ENCODE measurements around the gene MPND. TPM values are rescaled to one million over a fixed set of nuclear protein-coding genes. Genes with fewer than 3 reads are reported as not detected.
A peak's percentile ranks its signal among the peaks of the same experiment; 100 is the strongest.

The MPND gene
- total and polyA plus RNA-seq, 2 of the 13 experiments (the other 11 are each of a cell fraction or from before 2014, with no cell fraction given) = 10.8 to 15.8 TPM

DNA sequence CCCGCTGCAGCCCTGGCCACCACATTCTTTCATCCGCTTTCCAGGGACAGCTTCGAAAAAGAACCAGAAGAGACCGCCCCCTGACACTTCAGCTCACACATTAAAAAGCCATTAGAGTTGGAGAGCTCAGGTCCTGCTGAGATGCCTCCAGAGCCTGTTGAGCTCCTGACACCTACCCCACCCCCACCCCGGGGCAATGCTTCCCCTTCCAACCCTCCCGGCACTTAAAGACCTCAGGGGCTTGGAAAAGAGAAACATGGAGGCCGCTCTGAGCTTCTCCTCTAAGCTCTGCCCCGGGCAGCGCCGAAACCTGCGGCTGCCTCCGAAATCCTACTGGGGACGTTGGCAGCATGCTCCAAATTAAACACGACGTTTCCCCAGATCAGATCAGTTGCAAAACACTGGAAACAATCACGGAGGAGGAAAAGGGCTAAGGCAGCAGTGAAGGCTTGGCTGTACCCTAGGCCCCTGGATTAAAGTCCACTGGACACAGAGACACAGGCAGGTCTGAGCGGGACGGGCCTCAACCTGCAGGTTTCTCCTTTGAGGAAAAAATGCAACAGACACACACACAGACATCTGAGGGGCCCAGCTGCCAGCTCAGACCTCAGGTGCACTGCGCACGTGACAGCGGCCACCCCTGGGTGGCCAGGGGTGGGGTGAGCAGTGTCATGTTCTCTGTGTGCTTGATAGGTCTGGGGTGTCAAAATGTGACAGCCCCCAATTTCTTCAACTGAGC is 47.4 kb downstream of the MPND start (continued):
- TF ChIP-seq, protein P1, sequence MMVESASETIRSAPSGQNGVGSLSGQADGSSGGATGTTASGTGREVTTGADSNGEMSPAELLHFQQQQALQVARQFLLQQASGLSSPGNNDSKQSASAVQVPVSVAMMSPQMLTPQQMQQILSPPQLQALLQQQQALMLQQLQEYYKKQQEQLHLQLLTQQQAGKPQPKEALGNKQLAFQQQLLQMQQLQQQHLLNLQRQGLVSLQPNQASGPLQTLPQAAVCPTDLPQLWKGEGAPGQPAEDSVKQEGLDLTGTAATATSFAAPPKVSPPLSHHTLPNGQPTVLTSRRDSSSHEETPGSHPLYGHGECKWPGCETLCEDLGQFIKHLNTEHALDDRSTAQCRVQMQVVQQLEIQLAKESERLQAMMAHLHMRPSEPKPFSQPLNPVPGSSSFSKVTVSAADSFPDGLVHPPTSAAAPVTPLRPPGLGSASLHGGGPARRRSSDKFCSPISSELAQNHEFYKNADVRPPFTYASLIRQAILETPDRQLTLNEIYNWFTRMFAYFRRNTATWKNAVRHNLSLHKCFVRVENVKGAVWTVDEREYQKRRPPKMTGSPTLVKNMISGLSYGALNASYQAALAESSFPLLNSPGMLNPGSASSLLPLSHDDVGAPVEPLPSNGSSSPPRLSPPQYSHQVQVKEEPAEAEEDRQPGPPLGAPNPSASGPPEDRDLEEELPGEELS (CRISPR knock-in tag; IDR thresholded peaks at IDR 0.05) = peak; percentile 48; the same call in 1 of the 2 replicates
- TF ChIP-seq ZNF333 (CRISPR knock-in tag; IDR thresholded peaks at IDR 0.05; ENCODE audit: borderline replicate concordance) = 0 out of 2 replicates have a peak, but pooled peaks have one; percentile 28
- TF ChIP-seq RFXAP (CRISPR knock-in tag; IDR thresholded peaks at IDR 0.05; ENCODE audit: borderline replicate concordance) = peak; percentile 70; the same call in 1 of the 2 replicates
- peak; percentile 66 for TF ChIP-seq UBTF (CRISPR knock-in tag; IDR thresholded peaks at IDR 0.05)
- TF ChIP-seq KDM3A (CRISPR knock-in tag; IDR thresholded peaks at IDR 0.05; ENCODE audit: low read depth) = peak; percentile 64; the same call in 1 of the 2 replicates
- peak; percentile 59; the same call in 1 of the 2 replicates for TF ChIP-seq YEATS2 (CRISPR knock-in tag; IDR thresholded peaks at IDR 0.05; ENCODE audit: borderline replicate concordance)
- 0 out of 2 replicates have a peak, but pooled peaks have one; percentile 55 for TF ChIP-seq REPIN1 (CRISPR knock-in tag; IDR thresholded peaks at IDR 0.05; ENCODE audit: borderline replicate concordance, low read depth)
- TF ChIP-seq FOXA3 (CRISPR knock-in tag; IDR thresholded peaks at IDR 0.05) = peak; percentile 69
- no peak for TF ChIP-seq ZNF274 (CRISPR knock-in tag; IDR thresholded peaks at IDR 0.05)
- TF ChIP-seq DRAP1 (CRISPR knock-in tag; IDR thresholded peaks at IDR 0.05) = 0 out of 2 replicates have a peak, but pooled peaks have one; percentile 48
- TF ChIP-seq HMGXB3 (CRISPR knock-in tag; IDR thresholded peaks at IDR 0.05; ENCODE audit: borderline replicate concordance) = peak; percentile 49; the same call in 1 of the 2 replicates
- TF ChIP-seq, protein P2, sequence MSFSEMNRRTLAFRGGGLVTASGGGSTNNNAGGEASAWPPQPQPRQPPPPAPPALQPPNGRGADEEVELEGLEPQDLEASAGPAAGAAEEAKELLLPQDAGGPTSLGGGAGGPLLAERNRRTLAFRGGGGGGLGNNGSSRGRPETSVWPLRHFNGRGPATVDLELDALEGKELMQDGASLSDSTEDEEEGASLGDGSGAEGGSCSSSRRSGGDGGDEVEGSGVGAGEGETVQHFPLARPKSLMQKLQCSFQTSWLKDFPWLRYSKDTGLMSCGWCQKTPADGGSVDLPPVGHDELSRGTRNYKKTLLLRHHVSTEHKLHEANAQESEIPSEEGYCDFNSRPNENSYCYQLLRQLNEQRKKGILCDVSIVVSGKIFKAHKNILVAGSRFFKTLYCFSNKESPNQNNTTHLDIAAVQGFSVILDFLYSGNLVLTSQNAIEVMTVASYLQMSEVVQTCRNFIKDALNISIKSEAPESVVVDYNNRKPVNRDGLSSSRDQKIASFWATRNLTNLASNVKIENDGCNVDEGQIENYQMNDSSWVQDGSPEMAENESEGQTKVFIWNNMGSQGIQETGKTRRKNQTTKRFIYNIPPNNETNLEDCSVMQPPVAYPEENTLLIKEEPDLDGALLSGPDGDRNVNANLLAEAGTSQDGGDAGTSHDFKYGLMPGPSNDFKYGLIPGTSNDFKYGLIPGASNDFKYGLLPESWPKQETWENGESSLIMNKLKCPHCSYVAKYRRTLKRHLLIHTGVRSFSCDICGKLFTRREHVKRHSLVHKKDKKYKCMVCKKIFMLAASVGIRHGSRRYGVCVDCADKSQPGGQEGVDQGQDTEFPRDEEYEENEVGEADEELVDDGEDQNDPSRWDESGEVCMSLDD (CRISPR knock-in tag; IDR thresholded peaks at IDR 0.05; ENCODE audit: borderline replicate concordance) = no peak
- no peak for TF ChIP-seq ZNF383 (CRISPR knock-in tag; IDR thresholded peaks at IDR 0.05; ENCODE audit: borderline replicate concordance)

All from HepG2 (cell line).